Measurements from ENCODE around the gene DTNB. TPM values are rescaled to one million over a fixed set of nuclear protein-coding genes. Genes with fewer than 3 reads are reported as not detected.
A peak's percentile ranks its signal among the peaks of the same experiment; 100 is the strongest.

Gene DTNB
- total RNA-seq, 4 donors from 2014 or later: 12.4 to 28.8 (median 14.9) TPM

- DNase-seq: no peak
- intact Hi-C loops (cut with DNase I; ENCODE audit: low total_unique reads): no loop called here
- TF ChIP-seq, protein P1, sequence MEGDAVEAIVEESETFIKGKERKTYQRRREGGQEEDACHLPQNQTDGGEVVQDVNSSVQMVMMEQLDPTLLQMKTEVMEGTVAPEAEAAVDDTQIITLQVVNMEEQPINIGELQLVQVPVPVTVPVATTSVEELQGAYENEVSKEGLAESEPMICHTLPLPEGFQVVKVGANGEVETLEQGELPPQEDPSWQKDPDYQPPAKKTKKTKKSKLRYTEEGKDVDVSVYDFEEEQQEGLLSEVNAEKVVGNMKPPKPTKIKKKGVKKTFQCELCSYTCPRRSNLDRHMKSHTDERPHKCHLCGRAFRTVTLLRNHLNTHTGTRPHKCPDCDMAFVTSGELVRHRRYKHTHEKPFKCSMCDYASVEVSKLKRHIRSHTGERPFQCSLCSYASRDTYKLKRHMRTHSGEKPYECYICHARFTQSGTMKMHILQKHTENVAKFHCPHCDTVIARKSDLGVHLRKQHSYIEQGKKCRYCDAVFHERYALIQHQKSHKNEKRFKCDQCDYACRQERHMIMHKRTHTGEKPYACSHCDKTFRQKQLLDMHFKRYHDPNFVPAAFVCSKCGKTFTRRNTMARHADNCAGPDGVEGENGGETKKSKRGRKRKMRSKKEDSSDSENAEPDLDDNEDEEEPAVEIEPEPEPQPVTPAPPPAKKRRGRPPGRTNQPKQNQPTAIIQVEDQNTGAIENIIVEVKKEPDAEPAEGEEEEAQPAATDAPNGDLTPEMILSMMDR (IDR thresholded peaks at IDR 0.05): no peak
- TF ChIP-seq POLR2A (IDR thresholded peaks at IDR 0.05): no peak
- H3K9me3 ChIP-seq: no peaks in the 10 kb centered on the region
- no peaks in the 10 kb centered on the region for H3K27me3 ChIP-seq
- H3K27ac ChIP-seq: no peak overlapping the region
- no peaks in the 10 kb centered on the region for H3K36me3 ChIP-seq
- H3K4me3 ChIP-seq: no peak overlapping the region
- H3K4me1 ChIP-seq: peaks cover 0 to 8% of the 10 kb centered on the region in 2 donors
Measured at GRCh38 chr2:25377822-25378421, 295.5 kb downstream of the DTNB start.

- DNase-seq: peak; percentile 79 to 88
- H3K4me1 ChIP-seq: peaks cover 0 to 8% of the 10 kb centered on the region in 2 donors
- H3K36me3 ChIP-seq: no peaks in the 10 kb centered on the region
- no peaks in the 10 kb centered on the region for H3K9me3 ChIP-seq
- TF ChIP-seq POLR2A (IDR thresholded peaks at IDR 0.05): no peak
- TF ChIP-seq, protein P1 (IDR thresholded peaks at IDR 0.05): peak; percentile 83 to 98 (median 90)
- peak overlapping the region; percentile 14 to 50 for H3K27ac ChIP-seq
- intact Hi-C loops (cut with DNase I; ENCODE audit: low total_unique reads): no loop called here
- no peaks in the 10 kb centered on the region for H3K27me3 ChIP-seq
- H3K4me3 ChIP-seq: peak overlapping the region in 1 of 2 donors; percentile 18
Measured at GRCh38 chr2:25376750-25377621, 296.4 kb downstream of the DTNB start.

DNA sequence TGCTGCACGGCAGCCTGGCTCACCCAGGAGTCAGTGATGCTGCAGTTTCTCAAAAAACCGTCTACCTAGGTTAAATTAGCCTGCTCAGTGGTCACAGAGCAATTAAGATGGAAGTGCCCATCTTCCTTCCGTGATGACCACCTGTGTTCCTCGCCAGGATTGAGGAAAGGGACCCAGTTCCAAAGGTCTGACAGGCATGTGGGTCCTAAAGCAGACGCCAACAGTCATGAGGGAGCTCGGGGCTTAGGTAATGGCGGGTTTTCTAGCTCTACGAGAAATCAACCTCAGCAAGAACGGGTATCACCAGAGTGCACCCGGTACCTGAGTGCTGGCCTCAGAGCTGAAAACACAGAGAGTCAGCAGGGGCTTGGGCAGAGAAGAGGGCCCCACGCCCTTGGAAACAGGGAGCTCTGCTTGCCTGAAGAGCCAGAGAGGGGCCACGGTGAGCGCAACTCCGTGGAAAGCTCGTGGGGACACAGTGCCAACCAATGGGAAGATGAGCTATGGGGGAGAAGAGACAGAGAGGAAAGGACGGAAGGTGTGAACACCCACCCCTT is 297.3 kb downstream of the DTNB start:
- H3K27ac ChIP-seq: peak overlapping the region; percentile 14 to 50
- H3K9me3 ChIP-seq: no peaks in the 10 kb centered on the region
- H3K4me3 ChIP-seq: no peak overlapping the region
- DNase-seq: no peak
- no peaks in the 10 kb centered on the region for H3K36me3 ChIP-seq
- no peak for TF ChIP-seq POLR2A (IDR thresholded peaks at IDR 0.05)
- intact Hi-C loops (cut with DNase I; ENCODE audit: low total_unique reads): no loop called here
- H3K4me1 ChIP-seq: peaks cover 0 to 8% of the 10 kb centered on the region in 2 donors
- no peaks in the 10 kb centered on the region for H3K27me3 ChIP-seq

DNA sequence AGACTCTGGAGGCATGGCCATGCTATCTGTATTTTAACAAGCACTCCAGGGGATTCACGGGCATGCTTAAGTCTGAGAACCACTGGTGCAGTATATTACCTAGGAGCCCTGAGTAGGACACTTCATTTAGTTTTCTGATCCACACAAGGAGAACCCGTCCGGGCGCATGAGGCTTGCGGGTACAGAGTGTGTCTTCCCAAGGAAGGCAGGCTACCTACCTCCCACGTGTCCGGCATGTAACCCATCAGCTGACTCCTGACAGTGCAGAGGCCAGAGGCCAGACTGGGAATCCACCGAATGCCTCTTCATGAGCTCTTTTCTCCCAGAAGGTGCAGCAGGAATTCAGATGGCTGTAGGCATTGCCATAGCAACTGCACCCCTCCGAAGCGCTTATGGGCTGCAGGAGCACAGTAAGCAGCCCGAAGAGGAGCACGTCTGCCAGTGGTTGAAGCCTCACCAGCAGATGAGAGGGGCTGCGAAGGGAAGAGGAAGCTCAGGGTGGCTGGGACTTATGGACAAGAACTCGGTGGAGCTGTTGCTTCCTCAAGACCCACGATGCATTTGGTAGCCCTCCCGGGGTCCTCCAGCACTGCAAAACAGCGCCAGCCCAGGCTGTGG is 297.9 kb downstream of the DTNB start:
- Histone ChIP-seq H3K36me3 (no peaks in the 10 kb centered on the region), H3K27me3 (no peaks in the 10 kb centered on the region), H3K4me1 (peaks cover 0 to 8% of the 10 kb centered on the region in 2 donors), H3K27ac (no peak overlapping the region), H3K9me3 (no peaks in the 10 kb centered on the region), H3K4me3 (no peak overlapping the region)
- DNase-seq: no peak
- TF ChIP-seq POLR2A (IDR thresholded peaks at IDR 0.05): no peak
- TF ChIP-seq, protein P1 (IDR thresholded peaks at IDR 0.05): no peak
- intact Hi-C loops (cut with DNase I; ENCODE audit: low total_unique reads): no loop called here

GRCh38 chr2:25374827-25375226 is 298.6 kb downstream of the DTNB start:
- no peak for TF ChIP-seq POLR2A (IDR thresholded peaks at IDR 0.05)
- TF ChIP-seq, protein P1 (IDR thresholded peaks at IDR 0.05): no peak
- H3K4me1 ChIP-seq: peaks cover 0 to 8% of the 10 kb centered on the region in 2 donors

More at GRCh38 chr2:25374827-25375226, 298.6 kb downstream of the DTNB start:
- H3K4me3 ChIP-seq: no peak overlapping the region
- intact Hi-C loops (cut with DNase I; ENCODE audit: low total_unique reads): no loop called here
- no peak overlapping the region for H3K27ac ChIP-seq
- H3K36me3 ChIP-seq: no peaks in the 10 kb centered on the region
- H3K27me3 ChIP-seq: no peaks in the 10 kb centered on the region
- H3K9me3 ChIP-seq: no peaks in the 10 kb centered on the region
- no peak for DNase-seq

Measured in uterus (tissue), 4 donors.